Measurements from ENCODE around the gene PLCG1. TPM values are rescaled to one million over a fixed set of nuclear protein-coding genes. Genes with fewer than 3 reads are reported as not detected.

The PLCG1 gene
- total and polyA plus RNA-seq, 2 experiments from 2014 or later: 27.4 to 206 TPM

GRCh38 chr20:41213150-41213820 lies 75.9 kb downstream of the PLCG1 start:
- no peaks in the 10 kb centered on the region for H3K27me3 ChIP-seq (ENCODE audit: insufficient read depth)
- ATAC-seq: no peak

More at GRCh38 chr20:41213150-41213820, 75.9 kb downstream of the PLCG1 start:
- Mint-ChIP-seq H3K4me3 (no peak overlapping the region), H3K27ac (no peak overlapping the region), H3K36me3 (ENCODE audit: low read depth) (no peaks in the 10 kb centered on the region), H3K27me3 (ENCODE audit: insufficient read depth, low read depth, poor library complexity) (no peaks in the 10 kb centered on the region), H3K9me3 (no peaks in the 10 kb centered on the region; the same call in 1 of the 3 replicates), H3K4me1 (no peaks in the 10 kb centered on the region)
- H3K4me3 ChIP-seq: no peak overlapping the region
- no peaks in the 10 kb centered on the region for H3K4me1 ChIP-seq (ENCODE audit: insufficient read depth)
- no peaks in the 10 kb centered on the region for H3K36me3 ChIP-seq (ENCODE audit: insufficient read depth)
- no peaks in the 10 kb centered on the region for H3K9me2 ChIP-seq (ENCODE audit: insufficient read depth)
- H3K79me2 ChIP-seq (replicated peaks; ENCODE audit: insufficient read depth): no peaks in the 10 kb centered on the region
- H3K4me2 ChIP-seq: no peak overlapping the region
- H2AFZ ChIP-seq: no peak overlapping the region
- TF ChIP-seq ZNF331 (CRISPR knock-in tag; IDR thresholded peaks at IDR 0.05; ENCODE audit: low read depth): no peak
- TF ChIP-seq JUNB (IDR thresholded peaks at IDR 0.05; ENCODE audit: unreplicated experiment): no peak
- no peak for TF ChIP-seq EZH2 (IDR thresholded peaks at IDR 0.05; ENCODE audit: low read depth, unreplicated experiment)
- TF ChIP-seq REST (IDR thresholded peaks at IDR 0.05; ENCODE audit: unreplicated experiment): no peak
- TF ChIP-seq STAT1 (IDR thresholded peaks at IDR 0.05; ENCODE audit: unreplicated experiment): no peak
- TF ChIP-seq CREB1 (CRISPR knock-in tag; IDR thresholded peaks at IDR 0.05; ENCODE audit: low read depth): no peak
- TF ChIP-seq, protein P1, sequence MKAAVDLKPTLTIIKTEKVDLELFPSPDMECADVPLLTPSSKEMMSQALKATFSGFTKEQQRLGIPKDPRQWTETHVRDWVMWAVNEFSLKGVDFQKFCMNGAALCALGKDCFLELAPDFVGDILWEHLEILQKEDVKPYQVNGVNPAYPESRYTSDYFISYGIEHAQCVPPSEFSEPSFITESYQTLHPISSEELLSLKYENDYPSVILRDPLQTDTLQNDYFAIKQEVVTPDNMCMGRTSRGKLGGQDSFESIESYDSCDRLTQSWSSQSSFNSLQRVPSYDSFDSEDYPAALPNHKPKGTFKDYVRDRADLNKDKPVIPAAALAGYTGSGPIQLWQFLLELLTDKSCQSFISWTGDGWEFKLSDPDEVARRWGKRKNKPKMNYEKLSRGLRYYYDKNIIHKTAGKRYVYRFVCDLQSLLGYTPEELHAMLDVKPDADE (IDR thresholded peaks at IDR 0.05): no peak
- no peak for TF ChIP-seq NANOG (IDR thresholded peaks at IDR 0.05; ENCODE audit: borderline replicate concordance)
- TF ChIP-seq ZNF114 (CRISPR knock-in tag; IDR thresholded peaks at IDR 0.05): no peak
- TF ChIP-seq EZH2phosphoT487 (IDR thresholded peaks at IDR 0.05; ENCODE audit: unreplicated experiment): no peak
- TF ChIP-seq POLR2AphosphoS5 (IDR thresholded peaks at IDR 0.05; ENCODE audit: low read depth): no peak
- TF ChIP-seq, protein P2, sequence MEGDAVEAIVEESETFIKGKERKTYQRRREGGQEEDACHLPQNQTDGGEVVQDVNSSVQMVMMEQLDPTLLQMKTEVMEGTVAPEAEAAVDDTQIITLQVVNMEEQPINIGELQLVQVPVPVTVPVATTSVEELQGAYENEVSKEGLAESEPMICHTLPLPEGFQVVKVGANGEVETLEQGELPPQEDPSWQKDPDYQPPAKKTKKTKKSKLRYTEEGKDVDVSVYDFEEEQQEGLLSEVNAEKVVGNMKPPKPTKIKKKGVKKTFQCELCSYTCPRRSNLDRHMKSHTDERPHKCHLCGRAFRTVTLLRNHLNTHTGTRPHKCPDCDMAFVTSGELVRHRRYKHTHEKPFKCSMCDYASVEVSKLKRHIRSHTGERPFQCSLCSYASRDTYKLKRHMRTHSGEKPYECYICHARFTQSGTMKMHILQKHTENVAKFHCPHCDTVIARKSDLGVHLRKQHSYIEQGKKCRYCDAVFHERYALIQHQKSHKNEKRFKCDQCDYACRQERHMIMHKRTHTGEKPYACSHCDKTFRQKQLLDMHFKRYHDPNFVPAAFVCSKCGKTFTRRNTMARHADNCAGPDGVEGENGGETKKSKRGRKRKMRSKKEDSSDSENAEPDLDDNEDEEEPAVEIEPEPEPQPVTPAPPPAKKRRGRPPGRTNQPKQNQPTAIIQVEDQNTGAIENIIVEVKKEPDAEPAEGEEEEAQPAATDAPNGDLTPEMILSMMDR (conservative IDR thresholded peaks at IDR 0.05; ENCODE audit: low read depth in 2 of 2): no peak
- TF ChIP-seq, protein P3, sequence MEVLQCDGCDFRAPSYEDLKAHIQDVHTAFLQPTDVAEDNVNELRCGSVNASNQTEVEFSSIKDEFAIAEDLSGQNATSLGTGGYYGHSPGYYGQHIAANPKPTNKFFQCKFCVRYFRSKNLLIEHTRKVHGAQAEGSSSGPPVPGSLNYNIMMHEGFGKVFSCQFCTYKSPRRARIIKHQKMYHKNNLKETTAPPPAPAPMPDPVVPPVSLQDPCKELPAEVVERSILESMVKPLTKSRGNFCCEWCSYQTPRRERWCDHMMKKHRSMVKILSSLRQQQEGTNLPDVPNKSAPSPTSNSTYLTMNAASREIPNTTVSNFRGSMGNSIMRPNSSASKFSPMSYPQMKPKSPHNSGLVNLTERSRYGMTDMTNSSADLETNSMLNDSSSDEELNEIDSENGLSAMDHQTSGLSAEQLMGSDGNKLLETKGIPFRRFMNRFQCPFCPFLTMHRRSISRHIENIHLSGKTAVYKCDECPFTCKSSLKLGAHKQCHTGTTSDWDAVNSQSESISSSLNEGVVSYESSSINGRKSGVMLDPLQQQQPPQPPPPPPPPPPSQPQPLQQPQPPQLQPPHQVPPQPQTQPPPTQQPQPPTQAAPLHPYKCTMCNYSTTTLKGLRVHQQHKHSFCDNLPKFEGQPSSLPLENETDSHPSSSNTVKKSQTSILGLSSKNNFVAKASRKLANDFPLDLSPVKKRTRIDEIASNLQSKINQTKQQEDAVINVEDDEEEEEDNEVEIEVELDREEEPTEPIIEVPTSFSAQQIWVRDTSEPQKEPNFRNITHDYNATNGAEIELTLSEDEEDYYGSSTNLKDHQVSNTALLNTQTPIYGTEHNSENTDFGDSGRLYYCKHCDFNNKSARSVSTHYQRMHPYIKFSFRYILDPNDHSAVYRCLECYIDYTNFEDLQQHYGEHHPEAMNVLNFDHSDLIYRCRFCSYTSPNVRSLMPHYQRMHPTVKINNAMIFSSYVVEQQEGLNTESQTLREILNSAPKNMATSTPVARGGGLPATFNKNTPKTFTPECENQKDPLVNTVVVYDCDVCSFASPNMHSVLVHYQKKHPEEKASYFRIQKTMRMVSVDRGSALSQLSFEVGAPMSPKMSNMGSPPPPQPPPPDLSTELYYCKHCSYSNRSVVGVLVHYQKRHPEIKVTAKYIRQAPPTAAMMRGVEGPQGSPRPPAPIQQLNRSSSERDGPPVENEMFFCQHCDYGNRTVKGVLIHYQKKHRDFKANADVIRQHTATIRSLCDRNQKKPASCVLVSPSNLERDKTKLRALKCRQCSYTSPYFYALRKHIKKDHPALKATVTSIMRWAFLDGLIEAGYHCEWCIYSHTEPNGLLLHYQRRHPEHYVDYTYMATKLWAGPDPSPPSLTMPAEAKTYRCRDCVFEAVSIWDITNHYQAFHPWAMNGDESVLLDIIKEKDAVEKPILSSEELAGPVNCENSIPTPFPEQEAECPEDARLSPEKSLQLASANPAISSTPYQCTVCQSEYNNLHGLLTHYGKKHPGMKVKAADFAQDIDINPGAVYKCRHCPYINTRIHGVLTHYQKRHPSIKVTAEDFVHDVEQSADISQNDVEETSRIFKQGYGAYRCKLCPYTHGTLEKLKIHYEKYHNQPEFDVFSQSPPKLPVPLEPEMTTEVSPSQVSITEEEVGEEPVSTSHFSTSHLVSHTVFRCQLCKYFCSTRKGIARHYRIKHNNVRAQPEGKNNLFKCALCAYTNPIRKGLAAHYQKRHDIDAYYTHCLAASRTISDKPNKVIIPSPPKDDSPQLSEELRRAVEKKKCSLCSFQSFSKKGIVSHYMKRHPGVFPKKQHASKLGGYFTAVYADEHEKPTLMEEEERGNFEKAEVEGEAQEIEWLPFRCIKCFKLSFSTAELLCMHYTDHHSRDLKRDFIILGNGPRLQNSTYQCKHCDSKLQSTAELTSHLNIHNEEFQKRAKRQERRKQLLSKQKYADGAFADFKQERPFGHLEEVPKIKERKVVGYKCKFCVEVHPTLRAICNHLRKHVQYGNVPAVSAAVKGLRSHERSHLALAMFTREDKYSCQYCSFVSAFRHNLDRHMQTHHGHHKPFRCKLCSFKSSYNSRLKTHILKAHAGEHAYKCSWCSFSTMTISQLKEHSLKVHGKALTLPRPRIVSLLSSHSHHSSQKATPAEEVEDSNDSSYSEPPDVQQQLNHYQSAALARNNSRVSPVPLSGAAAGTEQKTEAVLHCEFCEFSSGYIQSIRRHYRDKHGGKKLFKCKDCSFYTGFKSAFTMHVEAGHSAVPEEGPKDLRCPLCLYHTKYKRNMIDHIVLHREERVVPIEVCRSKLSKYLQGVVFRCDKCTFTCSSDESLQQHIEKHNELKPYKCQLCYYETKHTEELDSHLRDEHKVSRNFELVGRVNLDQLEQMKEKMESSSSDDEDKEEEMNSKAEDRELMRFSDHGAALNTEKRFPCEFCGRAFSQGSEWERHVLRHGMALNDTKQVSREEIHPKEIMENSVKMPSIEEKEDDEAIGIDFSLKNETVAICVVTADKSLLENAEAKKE (CRISPR knock-in tag; IDR thresholded peaks at IDR 0.05): no peak
- no peaks in the 10 kb centered on the region for H3F3A ChIP-seq (replicated peaks; ENCODE audit: low read depth)
- no peak for DNase-seq (ENCODE audit: low spot score)
- H3K27ac ChIP-seq (ENCODE audit: low read depth): no peak overlapping the region
- no peaks in the 10 kb centered on the region for H4K20me1 ChIP-seq (replicated peaks; ENCODE audit: insufficient read depth)

All from GM23338 (cell line).